Testis (tissue), 2 donors: ENCODE data around the gene LIX1L.

Experiments
- CTCF ChIP-seq, 3 experiments: fragments of 450-650 bp in 2 of 3; fragments of 200-600 bp in 1 of 3; sonication (generic) in 1 of 3; IDR thresholded peaks; one replicate each; pipeline ENCODE4 v1.5.1; 2016 to 2019; ENCODE audit warnings: antibody characterized with exemption in 3 of 3, mild to moderate bottlenecking in 2 of 3, moderate library complexity in 1 of 3
- POLR2A ChIP-seq: fragments of 450-650 bp; IDR thresholded peaks from one replicate; pipeline ENCODE4 v1.6.1; 2017; ENCODE audit warnings: antibody characterized with exemption, mild to moderate bottlenecking, moderate library complexity

DNA sequence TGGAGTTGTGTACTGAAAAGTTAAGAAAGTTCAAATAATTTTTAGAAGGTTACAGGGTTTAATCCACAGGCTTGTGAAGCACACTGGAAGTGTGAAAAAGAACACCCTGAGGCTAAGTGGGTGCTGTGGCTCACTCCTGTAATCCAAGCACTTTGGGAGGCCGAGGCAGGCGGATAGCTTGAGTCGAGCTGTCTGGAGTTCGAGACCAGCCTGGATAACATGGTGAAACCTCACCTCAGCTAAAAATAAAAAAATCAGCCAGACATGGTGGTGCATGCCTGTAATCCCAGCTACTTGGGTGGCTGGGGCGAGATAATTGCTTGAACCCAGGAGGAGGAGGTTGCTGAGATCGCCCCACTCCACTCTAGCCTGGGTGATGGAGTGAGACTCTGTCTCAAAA lies 28.7 kb upstream of the LIX1L start:
- TF ChIP-seq CTCF (IDR thresholded peaks at IDR 0.05) = no peak
- no peak for TF ChIP-seq POLR2A
